ENCODE data around the gene ZNF30. TPM values are rescaled to one million over a fixed set of nuclear protein-coding genes. Genes with fewer than 3 reads are reported as not detected.
"Not testable (repeated sequence)": the region's sequence is repeated elsewhere in the genome, so short reads cannot be mapped to it uniquely, and the experiment has no call there.

Gene ZNF30
- total RNA-seq (2014; rRNA removed; shearing (Covaris generic)): 6.3 and 8.9 TPM in 2 replicates

DNA sequence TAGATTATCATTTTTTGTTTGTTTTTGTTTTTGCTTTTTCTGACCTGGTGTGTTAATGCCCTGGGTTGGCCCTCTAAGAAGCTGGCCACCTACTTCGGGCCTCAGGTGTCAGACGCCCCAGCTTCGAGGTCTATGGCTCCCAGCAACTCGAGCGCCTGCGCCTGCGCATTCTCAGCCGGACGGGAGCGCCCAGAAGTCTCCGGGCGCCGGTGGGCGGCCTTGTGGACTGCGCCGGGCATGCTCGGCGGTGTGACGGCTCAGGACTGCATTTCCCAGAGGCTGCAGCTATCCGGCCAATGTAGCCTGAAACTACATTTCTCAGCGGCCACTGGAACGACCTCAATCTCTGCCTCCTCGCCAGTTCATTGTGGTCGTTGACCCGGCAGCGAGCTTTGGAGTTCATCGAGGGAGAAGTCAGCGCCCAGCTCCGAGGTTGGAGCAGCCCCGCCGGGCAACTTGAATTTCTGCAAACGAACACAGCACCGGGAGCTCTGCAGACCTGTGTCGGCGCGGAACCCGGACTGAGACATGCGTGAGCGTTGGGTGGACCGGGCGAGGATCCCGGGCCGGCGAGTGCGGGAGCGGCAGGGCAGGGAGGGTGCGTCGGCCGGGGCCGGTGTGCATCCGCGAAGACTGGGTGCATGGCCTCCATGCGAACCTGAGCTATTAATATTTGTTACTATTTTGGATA lies at the start of gene ZNF30:
Gene ZNF30 (plus strand): TSS at position 219 of the 691 bp plus-strand sequence. CDS start 3,045 bp downstream, outside the sequence.
- DNase-seq: peak; percentile 96
- peak within 1 kb of the TSS; percentile 70 for H3K4me3 ChIP-seq (ENCODE audit: insufficient read depth, low read depth, low read length)
- H3K36me3 ChIP-seq (replicated peaks; ENCODE audit: control insufficient read depth, insufficient read depth, low read length): no peaks in the 10 kb centered on the region
- no peaks in the 10 kb centered on the region for H3K27me3 ChIP-seq (ENCODE audit: control insufficient read depth, insufficient read depth, low read length)

DNA sequence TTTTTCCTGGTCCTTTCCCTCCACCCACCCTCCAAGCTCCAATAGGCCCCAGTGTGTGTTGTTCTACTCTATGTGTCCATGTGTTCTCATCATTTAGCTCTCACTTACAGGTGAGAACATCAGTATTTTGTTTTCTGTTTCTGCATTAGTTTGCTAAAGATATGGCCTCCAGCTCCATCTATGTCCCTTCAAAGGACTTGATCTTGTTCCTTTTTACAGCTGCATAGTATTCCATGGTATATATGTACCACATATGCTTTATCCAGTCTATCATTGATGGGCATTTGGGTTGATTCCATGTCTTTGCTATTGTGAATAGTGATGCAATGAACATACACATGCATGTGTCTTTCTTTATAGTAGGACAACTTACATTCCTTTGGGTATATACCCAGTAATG lies 47.1 kb upstream of the ZNF30 start:
- DNase-seq: no peak
- Histone ChIP-seq H3K4me3 (ENCODE audit: insufficient read depth, low read depth, low read length) (no peak overlapping the region), H3K27me3 (ENCODE audit: control insufficient read depth, insufficient read depth, low read length) (no peaks in the 10 kb centered on the region), H3K36me3 (replicated peaks; ENCODE audit: control insufficient read depth, insufficient read depth, low read length) (no peaks in the 10 kb centered on the region)

DNA sequence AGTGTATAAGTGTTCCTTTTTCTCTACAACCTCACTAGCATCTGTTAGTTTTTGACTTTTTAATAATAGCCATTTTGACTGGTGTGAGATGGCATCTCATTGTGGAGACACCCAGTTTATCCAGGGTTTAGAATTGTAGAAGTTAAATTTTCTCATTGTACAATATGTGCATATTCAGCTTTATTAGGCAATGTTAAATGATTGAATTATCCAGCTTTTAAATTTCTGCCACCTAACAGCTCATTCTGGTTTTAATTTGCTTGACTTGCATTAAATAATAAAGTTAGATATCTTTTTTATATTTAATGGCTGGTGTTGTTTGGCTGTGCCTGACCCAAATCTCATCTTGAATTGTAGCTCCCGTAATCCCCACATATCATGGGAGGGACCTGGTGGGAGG lies 46.7 kb upstream of the ZNF30 start:
- Histone ChIP-seq H3K4me3 (ENCODE audit: insufficient read depth, low read depth, low read length) (no peak overlapping the region), H3K27me3 (ENCODE audit: control insufficient read depth, insufficient read depth, low read length) (no peaks in the 10 kb centered on the region), H3K36me3 (replicated peaks; ENCODE audit: control insufficient read depth, insufficient read depth, low read length) (no peaks in the 10 kb centered on the region)
- DNase-seq: no peak

DNA sequence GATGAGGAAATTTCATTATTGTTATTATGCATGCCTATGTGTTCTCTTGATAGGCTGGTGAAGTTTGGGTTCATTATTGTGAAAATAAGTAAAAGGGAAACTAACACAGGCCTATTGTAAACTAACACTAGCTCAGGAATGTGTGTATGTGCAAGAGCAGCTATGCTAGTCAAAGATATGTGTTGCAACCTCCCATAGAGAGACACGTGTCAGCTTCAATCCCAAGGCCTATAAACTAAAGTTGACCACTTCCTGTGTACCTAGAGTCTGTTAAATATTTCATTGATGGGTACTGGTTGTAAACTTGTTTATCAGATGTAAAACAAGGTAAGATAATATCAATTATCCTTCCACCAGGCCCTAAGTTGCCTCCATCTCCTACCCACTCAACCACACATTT lies 44.7 kb upstream of the ZNF30 start:
- no peak overlapping the region for H3K4me3 ChIP-seq (ENCODE audit: insufficient read depth, low read depth, low read length)
- no peaks in the 10 kb centered on the region for H3K36me3 ChIP-seq (replicated peaks; ENCODE audit: control insufficient read depth, insufficient read depth, low read length)

DNA sequence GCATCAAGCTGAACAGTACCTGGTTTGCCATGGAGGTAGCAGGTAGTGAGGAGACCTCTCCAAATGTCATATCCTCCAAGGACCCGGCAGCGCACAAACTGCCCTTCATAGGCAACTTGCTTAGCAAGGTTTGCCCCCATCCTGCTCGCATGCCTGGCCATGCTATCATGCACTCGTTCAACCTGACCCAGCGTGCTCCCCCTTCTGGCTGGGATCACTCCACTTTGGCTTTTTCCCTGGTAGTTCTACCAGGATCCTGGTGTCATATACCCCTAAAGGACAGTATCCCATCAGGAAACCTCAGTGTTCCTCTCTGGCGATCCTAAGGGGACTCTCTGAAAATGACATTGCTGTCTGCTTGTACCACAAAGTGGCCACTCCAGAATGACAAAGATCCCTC lies 38.6 kb upstream of the ZNF30 start:
- peak; percentile 17 for DNase-seq
- Histone ChIP-seq H3K27me3 (ENCODE audit: control insufficient read depth, insufficient read depth, low read length) (no peaks in the 10 kb centered on the region), H3K4me3 (ENCODE audit: insufficient read depth, low read depth, low read length) (no peak overlapping the region), H3K36me3 (replicated peaks; ENCODE audit: control insufficient read depth, insufficient read depth, low read length) (no peaks in the 10 kb centered on the region)

More for the DNA sequence above, 44.7 kb upstream of the ZNF30 start:
- no peak for DNase-seq
- H3K27me3 ChIP-seq (ENCODE audit: control insufficient read depth, insufficient read depth, low read length): no peaks in the 10 kb centered on the region

DNA sequence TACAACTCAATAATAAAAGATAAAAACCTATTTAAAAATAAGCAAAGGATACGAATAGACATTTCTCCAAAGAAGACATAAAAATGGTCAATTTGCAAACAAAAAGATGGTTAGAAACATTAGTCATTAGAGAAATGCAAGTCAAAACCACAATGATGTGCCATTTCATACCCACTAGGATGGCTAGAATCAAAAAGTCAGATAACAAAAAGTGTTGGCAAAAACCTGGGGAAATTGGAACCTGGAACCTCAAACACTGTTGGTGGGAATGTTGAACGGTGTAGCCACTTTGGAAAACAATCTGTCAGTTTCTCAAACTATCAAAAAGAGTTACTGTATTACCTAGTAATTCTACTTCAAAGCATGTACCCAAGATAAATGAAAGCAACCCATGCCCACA lies 26.5 kb upstream of the ZNF30 start:
- no peak for DNase-seq
- Histone ChIP-seq H3K4me3 (ENCODE audit: insufficient read depth, low read depth, low read length) (no peak overlapping the region), H3K36me3 (replicated peaks; ENCODE audit: control insufficient read depth, insufficient read depth, low read length) (no peaks in the 10 kb centered on the region), H3K27me3 (ENCODE audit: control insufficient read depth, insufficient read depth, low read length) (peaks cover 12% of the 10 kb centered on the region)

DNA sequence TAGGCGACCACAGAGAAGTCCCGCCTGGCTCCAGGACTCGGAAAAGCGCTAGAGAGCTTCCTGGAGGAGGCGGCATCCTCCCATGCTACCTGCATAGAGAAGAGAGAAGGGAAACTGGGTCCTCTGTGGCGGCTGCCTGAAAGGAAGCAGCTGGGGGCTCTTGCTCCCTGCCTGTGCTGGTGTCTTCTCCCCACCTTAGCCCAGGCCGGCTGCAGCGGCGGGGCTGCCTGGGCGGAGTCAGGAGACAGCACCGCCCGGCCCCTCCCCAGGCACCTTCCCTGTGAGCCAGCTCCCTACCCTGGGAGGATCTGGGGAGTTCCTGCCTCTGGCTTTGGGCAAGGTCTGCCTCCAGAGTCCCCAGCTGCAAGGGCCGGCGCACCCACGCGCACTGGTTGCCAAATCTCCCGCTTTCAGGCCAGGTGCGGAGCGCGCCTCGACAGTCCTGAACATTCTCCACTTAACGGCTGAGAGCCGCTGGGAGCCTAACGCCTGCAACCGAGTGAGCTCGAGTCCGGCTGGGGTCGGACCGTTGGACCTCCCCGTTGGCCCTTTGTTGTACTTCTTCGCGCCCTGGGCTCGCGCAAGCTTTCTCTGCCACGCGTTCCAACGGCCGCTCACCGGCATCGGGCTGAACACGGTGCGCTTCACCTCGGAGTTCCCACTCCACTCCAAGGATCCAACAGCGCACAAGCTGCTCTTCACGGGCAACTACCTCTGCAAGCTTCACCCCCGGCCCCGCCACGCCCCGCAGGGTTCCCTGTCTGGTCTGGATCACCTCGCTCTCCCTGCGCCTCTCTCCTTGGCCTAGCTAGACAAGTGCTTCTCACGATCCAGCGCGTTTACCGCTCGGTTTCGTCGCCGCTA lies 21.8 kb upstream of the ZNF30 start:
- peaks cover 27% of the 10 kb centered on the region for H3K27me3 ChIP-seq (ENCODE audit: control insufficient read depth, insufficient read depth, low read length)
- peak overlapping the region; percentile 48 for H3K4me3 ChIP-seq (ENCODE audit: insufficient read depth, low read depth, low read length)
- DNase-seq: peak; percentile 84
- no peaks in the 10 kb centered on the region for H3K36me3 ChIP-seq (replicated peaks; ENCODE audit: control insufficient read depth, insufficient read depth, low read length)

DNA sequence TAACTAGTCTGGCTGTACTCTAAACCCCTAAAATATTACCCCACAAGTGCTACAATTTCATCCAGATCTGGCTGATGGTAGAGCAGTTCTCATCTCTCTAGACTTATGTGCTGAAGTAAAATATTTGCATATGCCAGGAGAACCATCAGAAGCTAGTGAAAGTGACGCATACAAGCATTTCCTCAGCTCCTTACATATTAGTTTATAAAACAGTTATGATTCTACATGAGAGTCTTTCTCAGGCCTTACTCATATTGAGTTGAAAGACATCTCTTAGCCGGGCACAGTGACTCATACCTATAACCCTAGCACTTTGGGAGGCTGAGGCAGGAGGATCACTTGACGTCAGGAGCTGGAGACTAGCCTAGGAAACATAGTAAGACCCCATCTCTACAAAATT lies 15.9 kb upstream of the ZNF30 start:
- no peaks in the 10 kb centered on the region for H3K36me3 ChIP-seq (replicated peaks; ENCODE audit: control insufficient read depth, insufficient read depth, low read length)
- DNase-seq: no peak
- H3K27me3 ChIP-seq (ENCODE audit: control insufficient read depth, insufficient read depth, low read length): peaks cover 9% of the 10 kb centered on the region

DNA sequence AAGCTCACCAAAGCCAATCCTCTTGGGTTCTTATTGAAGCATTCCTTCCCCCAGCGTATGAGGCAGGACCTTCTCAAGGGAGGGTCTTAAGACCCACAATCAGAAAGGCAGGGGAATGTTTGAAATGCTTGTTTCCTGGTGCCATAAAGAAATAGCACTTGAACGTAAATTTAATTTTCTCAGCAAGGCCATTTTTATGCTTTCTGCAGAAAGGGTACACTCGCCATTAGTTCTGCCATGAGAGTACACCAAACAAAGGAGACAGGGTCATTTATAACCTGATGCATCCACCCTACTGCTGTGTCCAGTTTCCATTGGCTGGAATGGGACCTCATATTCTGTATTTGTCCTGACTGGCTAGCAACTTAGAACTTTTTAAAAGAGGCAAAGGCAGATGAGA lies 9.6 kb upstream of the ZNF30 start:
- not testable (repeated sequence) for H3K4me3 ChIP-seq (ENCODE audit: insufficient read depth, low read depth, low read length); H3K27me3 ChIP-seq (ENCODE audit: control insufficient read depth, insufficient read depth, low read length); H3K36me3 ChIP-seq (replicated peaks; ENCODE audit: control insufficient read depth, insufficient read depth, low read length); DNase-seq

More for the DNA sequence above, 15.9 kb upstream of the ZNF30 start:
- no peak overlapping the region for H3K4me3 ChIP-seq (ENCODE audit: insufficient read depth, low read depth, low read length)

DNA sequence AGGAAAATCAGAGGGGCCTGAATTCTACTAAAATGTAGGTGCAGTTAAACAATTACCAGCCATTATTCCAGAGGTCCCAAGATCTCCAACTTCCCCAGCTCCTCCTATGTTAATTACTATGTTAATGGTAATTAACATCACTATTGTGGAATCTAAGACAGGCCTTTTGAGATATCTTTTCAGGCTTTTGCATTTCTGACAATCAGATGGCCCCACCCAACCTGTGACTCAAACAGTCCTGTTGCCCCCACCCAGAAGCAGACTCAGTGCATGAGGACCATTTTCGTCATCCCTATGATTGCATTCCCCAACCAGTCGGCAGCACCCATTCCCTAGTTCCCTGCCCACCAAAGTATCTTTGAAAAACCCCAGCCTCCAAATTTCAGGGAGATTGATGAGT lies 8.5 kb upstream of the ZNF30 start:
- no peak for DNase-seq
- Histone ChIP-seq H3K27me3 (ENCODE audit: control insufficient read depth, insufficient read depth, low read length) (no peaks in the 10 kb centered on the region), H3K36me3 (replicated peaks; ENCODE audit: control insufficient read depth, insufficient read depth, low read length) (no peaks in the 10 kb centered on the region), H3K4me3 (ENCODE audit: insufficient read depth, low read depth, low read length) (no peak overlapping the region)

DNA sequence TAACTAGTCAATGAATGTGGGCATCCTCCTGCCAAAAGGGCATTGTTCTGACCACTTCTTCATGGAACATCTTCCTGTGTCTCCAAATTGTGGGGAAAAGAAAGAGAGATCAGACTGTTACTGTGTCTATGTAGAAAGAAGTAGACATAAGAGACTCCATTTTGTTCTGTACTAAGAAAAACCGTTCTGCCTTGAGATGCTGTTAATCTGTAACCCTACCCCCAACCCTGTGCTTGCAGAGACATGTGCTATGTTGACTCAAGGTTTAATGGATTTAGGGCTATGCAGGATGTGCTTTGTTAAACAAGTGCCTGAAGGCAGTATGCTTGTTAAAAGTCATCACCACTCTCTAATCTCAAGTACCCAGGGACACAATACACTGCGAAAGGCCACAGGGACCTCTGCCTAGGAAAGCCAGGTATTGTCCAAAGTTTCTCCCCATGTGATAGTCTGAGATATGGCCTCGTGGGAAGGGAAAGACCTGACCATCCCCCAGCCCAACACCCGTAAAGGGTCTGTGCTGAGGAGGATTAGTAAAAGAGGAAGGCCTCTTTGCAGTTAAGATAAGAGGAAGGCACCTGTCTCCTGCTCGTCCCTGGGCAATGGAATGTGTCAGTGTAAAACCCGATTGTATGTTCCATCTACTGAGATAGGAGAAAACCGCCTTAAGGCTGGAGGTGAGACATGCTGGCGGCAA lies 6.5 kb upstream of the ZNF30 start:
- not testable (repeated sequence) for DNase-seq; H3K36me3 ChIP-seq (replicated peaks; ENCODE audit: control insufficient read depth, insufficient read depth, low read length); H3K27me3 ChIP-seq (ENCODE audit: control insufficient read depth, insufficient read depth, low read length); H3K4me3 ChIP-seq (ENCODE audit: insufficient read depth, low read depth, low read length)

DNA sequence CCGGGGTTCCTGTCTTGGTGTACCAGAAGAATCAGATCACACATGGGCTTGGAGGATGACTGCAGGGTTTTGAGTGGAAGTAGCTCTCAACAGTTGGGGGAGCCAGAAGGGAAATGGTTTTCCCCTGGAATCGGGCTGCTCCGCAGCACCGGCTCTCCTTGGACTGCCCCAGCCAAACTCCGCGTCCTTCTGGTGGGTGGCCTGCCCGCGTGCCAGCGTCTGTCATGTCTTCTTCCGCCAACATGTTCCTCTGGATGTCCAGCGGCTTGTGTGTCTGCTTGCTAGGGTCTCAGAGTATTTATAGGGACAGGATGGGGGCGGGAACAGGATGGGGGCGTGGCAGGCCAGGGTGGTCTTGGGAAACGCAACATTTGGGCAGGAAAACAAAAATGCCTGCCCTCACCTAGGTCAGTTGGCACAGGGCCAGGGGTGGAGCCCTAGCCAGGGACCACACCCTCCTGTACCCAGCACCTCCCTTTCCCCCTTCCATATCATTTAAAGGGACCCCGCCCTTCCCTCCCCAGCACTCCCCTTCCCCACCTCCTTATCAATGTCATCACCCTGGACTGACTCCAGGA lies 1.3 kb upstream of the ZNF30 start:
- Histone ChIP-seq H3K27me3 (ENCODE audit: control insufficient read depth, insufficient read depth, low read length) (no peaks in the 10 kb centered on the region), H3K4me3 (ENCODE audit: insufficient read depth, low read depth, low read length) (no peak overlapping the region), H3K36me3 (replicated peaks; ENCODE audit: control insufficient read depth, insufficient read depth, low read length) (no peaks in the 10 kb centered on the region)
- DNase-seq: no peak

DNA sequence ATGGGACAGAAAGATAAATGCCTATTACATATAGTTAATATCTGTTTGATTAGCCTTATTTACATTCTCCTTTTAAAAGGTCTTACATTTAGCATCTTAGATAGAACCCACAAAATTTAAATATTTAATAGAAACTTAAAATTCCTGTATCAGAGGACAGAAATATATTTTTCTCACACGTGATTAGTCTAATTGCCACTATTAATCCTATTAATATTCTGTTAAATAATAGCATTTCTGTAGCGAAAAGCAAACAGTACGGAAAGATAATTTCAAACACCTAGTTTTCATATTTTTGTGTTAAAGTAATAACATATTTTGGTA lies 380 bp upstream of the ZNF30 start:
- no peaks in the 10 kb centered on the region for H3K27me3 ChIP-seq (ENCODE audit: control insufficient read depth, insufficient read depth, low read length)
- DNase-seq: no peak
- no peak overlapping the region for H3K4me3 ChIP-seq (ENCODE audit: insufficient read depth, low read depth, low read length)
- no peaks in the 10 kb centered on the region for H3K36me3 ChIP-seq (replicated peaks; ENCODE audit: control insufficient read depth, insufficient read depth, low read length)

DNA sequence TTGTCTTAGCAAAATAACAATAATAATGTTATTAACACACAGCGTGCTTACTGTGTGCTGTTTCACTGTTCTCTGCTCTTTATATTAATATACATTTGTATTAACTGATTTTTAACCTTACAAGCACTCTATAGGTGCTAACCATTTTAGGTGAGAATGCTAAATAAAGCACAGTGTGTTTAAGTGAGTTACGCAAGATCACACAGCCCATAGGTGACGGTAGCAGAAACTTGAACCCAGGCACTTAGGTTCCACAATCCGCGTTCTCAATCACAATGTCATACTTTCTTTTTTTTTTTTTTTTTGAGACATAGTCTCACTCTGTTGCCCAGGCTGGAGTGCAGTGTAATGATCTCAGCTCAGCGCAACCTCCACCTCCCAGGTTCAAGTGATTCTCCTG lies 5.8 kb downstream of the ZNF30 start:
- Histone ChIP-seq H3K36me3 (replicated peaks; ENCODE audit: control insufficient read depth, insufficient read depth, low read length) (peaks cover 5% of the 10 kb centered on the region), H3K4me3 (ENCODE audit: insufficient read depth, low read depth, low read length) (no peak overlapping the region), H3K27me3 (ENCODE audit: control insufficient read depth, insufficient read depth, low read length) (no peaks in the 10 kb centered on the region)
- no peak for DNase-seq

Measured in H7 (cell line).